Measurements from ENCODE around the gene NUDT4B. TPM values are rescaled to one million over a fixed set of nuclear protein-coding genes. Genes with fewer than 3 reads are reported as not detected.
"Not testable (repeated sequence)": the region's sequence is repeated elsewhere in the genome, so short reads cannot be mapped to it uniquely, and the experiment has no call there.

Gene NUDT4B
- total RNA-seq (2016; rRNA removed; fragmentation: Illumina TruSeq; extraction: Trizol) (3.3 and 3.6 TPM in 2 replicates), polyA plus RNA-seq (2011; rRNA removed) (17.8 and 24.5 TPM in 2 replicates), polyA minus RNA-seq (2011; rRNA and poly(A)+ RNA removed; ENCODE audit: low replicate concordance) (4.2 and 11.8 TPM in 2 replicates), Bru-seq, nascent RNA (not detected), BruChase-seq, experiment 1, labeled RNA remaining after a 6-hour chase (not detected), BruChase-seq, experiment 2, labeled RNA remaining after a 2-hour chase (not detected)
- total RNA-seq (2016; cell fraction: cytosol; rRNA removed; fragmentation: Illumina TruSeq; extraction: Trizol; ENCODE audit: low read depth) = 4.4 and 6.2 TPM in 2 replicates
- 4.9 and 5.1 TPM in 2 replicates for total RNA-seq (2016; cell fraction: insoluble cytoplasmic fraction; rRNA removed; fragmentation: Illumina TruSeq; extraction: Trizol)
- total RNA-seq (2016; cell fraction: membrane; rRNA removed; fragmentation: Illumina TruSeq; extraction: Trizol) = 2.7 and 6.5 TPM in 2 replicates
- 0.53 and 3.4 TPM in 2 replicates for total RNA-seq (2016; cell fraction: nucleus; rRNA removed; fragmentation: Illumina TruSeq; extraction: Trizol)
- 15.1 and 22.5 TPM in 2 replicates for polyA plus RNA-seq (2011; cell fraction: cytosol; rRNA removed)
- polyA plus RNA-seq (2011; cell fraction: nucleus; rRNA removed) = 3.0 and 4.0 TPM in 2 replicates
- polyA plus RNA-seq (2012) = 1.7 TPM in 1 of 2 replicates, not detected in the other
- polyA plus RNA-seq (2016; cell fraction: cytosol; fragmentation: Illumina TruSeq; extraction: Trizol; ENCODE audit: low read depth) = 5.9 and 8.8 TPM in 2 replicates
- 2.6 and 3.6 TPM in 2 replicates for polyA plus RNA-seq (2016; cell fraction: insoluble cytoplasmic fraction; fragmentation: Illumina TruSeq; extraction: Trizol; ENCODE audit: low read depth)
- polyA plus RNA-seq (2016; cell fraction: membrane; fragmentation: Illumina TruSeq; extraction: Trizol; ENCODE audit: low read depth) = 1.2 and 2.1 TPM in 2 replicates
- polyA plus RNA-seq (2016; cell fraction: nucleus; fragmentation: Illumina TruSeq; extraction: Trizol; ENCODE audit: insufficient read depth, low read depth) = 2.0 and 2.4 TPM in 2 replicates
- polyA minus RNA-seq (2011; cell fraction: cytosol; rRNA and poly(A)+ RNA removed) = 0.97 TPM in 1 of 2 replicates, not detected in the other
- polyA minus RNA-seq (2011; cell fraction: nucleus; rRNA and poly(A)+ RNA removed) = 1.0 and 1.2 TPM in 2 replicates
- long read RNA-seq, experiment 1, partial matches to known transcripts = 0 of 2 reads
- long read RNA-seq, experiment 1, other reads (novel, unspliced or antisense) = 0 of 2 reads
- long read RNA-seq, experiment 2, partial matches to known transcripts = 0 of 1 reads
- long read RNA-seq, experiment 2, other reads (novel, unspliced or antisense) = 0 of 1 reads

- H3K9ac ChIP-seq (ENCODE audit: insufficient read depth, low read depth, low read length); H3K4me2 ChIP-seq (ENCODE audit: low read depth, low read length); intact Hi-C loops (cut with micrococcal nuclease; ENCODE audit: unreplicated experiment); H3K4me3 ChIP-seq (replicated peaks in 1 of 3; ENCODE audit: insufficient read depth in 1 of 3, low read depth in 2 of 3, low read length in 3 of 3); H3K9me3 ChIP-seq (ENCODE audit: low read length); CTCF ChIA-PET (ENCODE audit: low intra/inter-chr PET ratio, low total read pairs); FAIRE-seq; H3K36me3 ChIP-seq (replicated peaks in 1 of 2; ENCODE audit: control insufficient read depth in 1 of 2, insufficient read depth in 2 of 2, low read length in 2 of 2); H3K79me2 ChIP-seq (ENCODE audit: insufficient read depth, low read length); DNase-seq (ENCODE audit: low spot score); POLR2A ChIA-PET; H3K27ac ChIP-seq (ENCODE audit: extremely low read length, insufficient read depth, low read length); H3K27me3 ChIP-seq (ENCODE audit: control insufficient read depth in 1 of 2, insufficient read depth in 2 of 2, low read length in 2 of 2); BruUV-seq (replicated peaks); in situ Hi-C loops (cut with HindIII; ENCODE audit: extremely low pct_ligation_motif_present, low pct_unique_long_range_greater_than_20kb); H4K20me1 ChIP-seq (ENCODE audit: insufficient read depth, low read length); H2AFZ ChIP-seq (ENCODE audit: low read length); H3K4me1 ChIP-seq (ENCODE audit: insufficient read depth, low read length): not testable (repeated sequence)
- ATAC-seq = peak; percentile 82
- WGBS (ENCODE audit: low lambda C conversion rate) = no CpG with 5 or more reads among the region's 68 CpGs
Observed at GRCh38 chr1:148748563-148749334, at the start of gene NUDT4B. Gene NUDT4B (plus strand): TSS chr1:148748774. CDS start chr1:148748953, 179 bp downstream.

GRCh38 chr1:148699357-148699756 is 49.2 kb upstream of the NUDT4B start:
- ATAC-seq; H3K4me3 ChIP-seq (replicated peaks in 1 of 3; ENCODE audit: insufficient read depth in 1 of 3, low read depth in 2 of 3, low read length in 3 of 3); BruUV-seq (replicated peaks); H3K9ac ChIP-seq (ENCODE audit: insufficient read depth, low read depth, low read length); H3K36me3 ChIP-seq (replicated peaks in 1 of 2; ENCODE audit: control insufficient read depth in 1 of 2, insufficient read depth in 2 of 2, low read length in 2 of 2); DNase-seq (ENCODE audit: low spot score); H3K9me3 ChIP-seq (ENCODE audit: low read length); CTCF ChIA-PET (ENCODE audit: low intra/inter-chr PET ratio, low total read pairs); H3K27me3 ChIP-seq (ENCODE audit: control insufficient read depth in 1 of 2, insufficient read depth in 2 of 2, low read length in 2 of 2); H3K27ac ChIP-seq (ENCODE audit: extremely low read length, insufficient read depth, low read length); POLR2A ChIA-PET; H3K4me2 ChIP-seq (ENCODE audit: low read depth, low read length); H3K79me2 ChIP-seq (ENCODE audit: insufficient read depth, low read length); H3K4me1 ChIP-seq (ENCODE audit: insufficient read depth, low read length); FAIRE-seq; H4K20me1 ChIP-seq (ENCODE audit: insufficient read depth, low read length); in situ Hi-C loops (cut with HindIII; ENCODE audit: extremely low pct_ligation_motif_present, low pct_unique_long_range_greater_than_20kb); intact Hi-C loops (cut with micrococcal nuclease; ENCODE audit: unreplicated experiment); H2AFZ ChIP-seq (ENCODE audit: low read length): not testable (repeated sequence)
- no CpG with 5 or more reads among the region's 5 CpGs for WGBS (ENCODE audit: low lambda C conversion rate)

- POLR2A ChIA-PET; H3K4me2 ChIP-seq (ENCODE audit: low read depth, low read length); H3K36me3 ChIP-seq (replicated peaks in 1 of 2; ENCODE audit: control insufficient read depth in 1 of 2, insufficient read depth in 2 of 2, low read length in 2 of 2); in situ Hi-C loops (cut with HindIII; ENCODE audit: extremely low pct_ligation_motif_present, low pct_unique_long_range_greater_than_20kb); DNase-seq (ENCODE audit: low spot score); H3K79me2 ChIP-seq (ENCODE audit: insufficient read depth, low read length); H3K27me3 ChIP-seq (ENCODE audit: control insufficient read depth in 1 of 2, insufficient read depth in 2 of 2, low read length in 2 of 2); FAIRE-seq; H3K4me3 ChIP-seq (replicated peaks in 1 of 3; ENCODE audit: insufficient read depth in 1 of 3, low read depth in 2 of 3, low read length in 3 of 3); H3K27ac ChIP-seq (ENCODE audit: extremely low read length, insufficient read depth, low read length); H3K4me1 ChIP-seq (ENCODE audit: insufficient read depth, low read length); H4K20me1 ChIP-seq (ENCODE audit: insufficient read depth, low read length); ATAC-seq; H3K9ac ChIP-seq (ENCODE audit: insufficient read depth, low read depth, low read length); H3K9me3 ChIP-seq (ENCODE audit: low read length); intact Hi-C loops (cut with micrococcal nuclease; ENCODE audit: unreplicated experiment); BruUV-seq (replicated peaks); H2AFZ ChIP-seq (ENCODE audit: low read length); CTCF ChIA-PET (ENCODE audit: low intra/inter-chr PET ratio, low total read pairs): not testable (repeated sequence)
- 29% methylated on average over 1 of the region's 1 CpG for whole genome bisulfite sequencing (ENCODE audit: low lambda C conversion rate)
Observed at GRCh38 chr1:148702242-148702641, 46.3 kb upstream of the NUDT4B start.
